ENCODE data around the gene STAM.

The STAM gene

GRCh38 chr10:17647326-17647725 lies 3.4 kb downstream of the STAM start:
- DNase-seq: no peak

- DNase-seq: no peak
These were observed 4.5 kb downstream of the STAM start for GRCh38 chr10:17648243-17649035.

GRCh38 chr10:17649052-17649451 lies 5.1 kb downstream of the STAM start:
- DNase-seq: no peak

GRCh38 chr10:17649836-17650235 lies 5.9 kb downstream of the STAM start:
- DNase-seq: no peak

GRCh38 chr10:17650416-17650815 lies 6.5 kb downstream of the STAM start:
- no peak for DNase-seq

GRCh38 chr10:17651896-17652295 lies 7.9 kb downstream of the STAM start:
- no peak for DNase-seq

GRCh38 chr10:17652585-17652984 lies 8.6 kb downstream of the STAM start:
- DNase-seq: no peak

- DNase-seq: no peak
These were observed 11.1 kb downstream of the STAM start for GRCh38 chr10:17655009-17655408.

- DNase-seq: no peak
These were observed 11.7 kb downstream of the STAM start for GRCh38 chr10:17655567-17656146.

GRCh38 chr10:17657103-17657500 lies 13.2 kb downstream of the STAM start:
- no peak for DNase-seq

GRCh38 chr10:17659365-17659764 lies 15.4 kb downstream of the STAM start:
- DNase-seq: no peak

GRCh38 chr10:17660921-17661320 lies 17.0 kb downstream of the STAM start:
- DNase-seq: no peak

GRCh38 chr10:17661510-17661909 lies 17.6 kb downstream of the STAM start:
- DNase-seq: no peak

- DNase-seq: no peak
These were observed 18.5 kb downstream of the STAM start for GRCh38 chr10:17662193-17663138.

- no peak for DNase-seq
These were observed 19.5 kb downstream of the STAM start for GRCh38 chr10:17663450-17663849.

GRCh38 chr10:17665747-17666146 lies 21.8 kb downstream of the STAM start:
- peak in 1 of 51 donors; percentile 14 for DNase-seq

- DNase-seq: no peak
These were observed 24.7 kb downstream of the STAM start for GRCh38 chr10:17668435-17669184.

GRCh38 chr10:17669185-17669872 lies 25.4 kb downstream of the STAM start:
- no peak for DNase-seq

GRCh38 chr10:17671307-17671706 lies 27.4 kb downstream of the STAM start:
- no peak for DNase-seq

GRCh38 chr10:17673471-17674061 lies 29.6 kb downstream of the STAM start:
- no peak for DNase-seq
